HG03196 (cell line): ENCODE results near the gene HOXA10.

Experiments
- ATAC-seq: cut with Tn5 transposase; IDR thresholded peaks from one replicate; pipeline ENCODE4 v1.9.1; 2021; ENCODE audit not compliant: unreplicated experiment

Gene HOXA10

DNA sequence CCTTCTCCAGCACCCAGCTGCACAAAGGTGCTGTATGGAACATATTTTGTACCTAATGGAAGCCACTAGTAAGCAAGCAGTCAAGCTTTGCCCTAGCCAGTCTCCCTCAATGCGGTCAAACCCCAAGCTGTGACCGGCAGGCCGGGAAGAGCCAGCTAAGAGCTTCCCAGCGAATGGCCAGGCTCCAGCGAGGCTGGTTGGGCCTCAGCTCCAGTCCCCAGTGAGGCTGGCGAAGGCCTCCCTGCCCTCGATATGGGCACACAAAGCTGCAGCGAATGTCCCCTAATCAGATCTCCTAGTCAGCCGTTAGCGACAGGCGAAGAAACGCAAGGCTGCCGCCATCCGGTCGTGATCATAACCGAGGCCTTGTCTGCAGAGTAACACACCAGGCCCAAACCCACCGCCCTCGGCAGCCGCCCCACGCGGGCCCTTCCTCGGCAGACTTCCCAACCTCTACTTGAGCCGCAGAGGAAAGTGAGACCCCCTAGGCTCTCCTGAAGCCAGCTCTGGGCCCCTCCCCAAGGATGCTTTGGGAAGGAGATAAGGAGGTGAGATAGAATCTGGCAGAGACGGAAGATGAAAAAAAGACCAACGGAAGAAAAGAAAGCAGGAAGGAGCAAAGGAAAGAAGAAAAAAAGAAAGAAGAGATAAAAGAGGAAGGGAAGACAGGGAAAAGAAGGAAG is 5.7 kb downstream of the HOXA10 start:
- ATAC-seq, result no peak

DNA sequence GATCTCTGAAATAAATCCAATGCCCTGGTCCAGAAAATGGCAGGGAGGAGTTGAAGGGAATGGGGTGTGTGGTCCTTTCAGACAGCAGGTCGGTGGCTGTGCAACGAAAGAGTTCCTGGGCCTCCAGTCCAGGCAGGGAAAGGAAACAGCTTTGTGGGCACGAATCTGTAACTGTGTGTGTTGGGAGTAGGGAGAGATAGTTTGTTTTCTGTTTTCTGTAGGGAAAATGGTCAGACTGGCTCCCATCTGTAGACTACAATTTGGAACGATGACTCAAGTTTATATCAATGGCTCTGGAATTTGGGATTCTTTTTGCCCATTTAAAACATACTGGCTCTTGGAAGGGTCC is 6.2 kb downstream of the HOXA10 start:
- ATAC-seq, result no peak

DNA sequence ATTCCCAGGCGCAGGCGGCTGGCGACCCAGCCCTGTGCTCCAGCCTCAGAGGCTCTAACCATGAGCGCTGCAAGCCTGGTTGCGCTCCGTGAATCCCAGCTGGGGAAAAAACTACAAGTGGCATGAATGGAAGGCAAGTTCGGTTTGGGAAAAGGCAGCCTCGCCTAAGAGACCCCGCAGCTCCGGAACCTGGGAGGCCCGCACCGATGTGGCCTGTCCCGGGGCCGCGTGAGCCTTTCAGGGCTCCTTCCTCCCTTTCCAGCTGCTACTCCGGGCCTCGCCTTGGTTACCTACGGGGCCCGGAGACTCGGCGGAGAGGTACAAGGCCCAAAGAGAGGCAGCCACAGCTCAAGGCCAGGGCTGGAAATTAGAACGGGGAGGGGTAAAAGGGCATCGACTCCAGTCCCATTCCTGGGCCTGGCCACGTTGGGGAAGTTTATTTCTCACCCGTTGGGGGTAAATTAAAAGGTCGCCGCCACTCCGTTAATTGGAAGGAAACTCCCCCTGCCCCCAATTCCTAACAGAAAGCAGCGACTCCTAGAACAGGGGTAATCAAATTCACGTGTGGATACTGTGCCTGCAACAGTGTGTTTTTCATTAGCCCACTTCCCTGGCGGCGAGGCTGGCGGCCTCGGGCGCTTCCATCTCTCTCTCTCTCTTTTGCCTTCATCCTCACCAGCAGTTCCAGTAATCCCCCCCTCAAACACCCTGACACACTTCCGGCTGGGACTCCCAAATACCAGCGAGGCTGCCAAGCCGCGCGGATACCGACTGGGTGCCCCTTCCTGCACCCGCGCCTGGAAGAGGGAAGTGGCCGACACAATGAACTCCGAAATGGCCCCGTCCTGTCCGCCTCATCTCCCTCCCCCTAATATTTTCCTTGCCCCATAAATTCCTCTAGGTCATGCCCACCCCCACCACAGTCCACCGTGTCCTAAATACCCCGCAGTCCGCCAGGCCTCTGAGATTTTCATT is 7.3 kb downstream of the HOXA10 start:
- ATAC-seq, result no peak

DNA sequence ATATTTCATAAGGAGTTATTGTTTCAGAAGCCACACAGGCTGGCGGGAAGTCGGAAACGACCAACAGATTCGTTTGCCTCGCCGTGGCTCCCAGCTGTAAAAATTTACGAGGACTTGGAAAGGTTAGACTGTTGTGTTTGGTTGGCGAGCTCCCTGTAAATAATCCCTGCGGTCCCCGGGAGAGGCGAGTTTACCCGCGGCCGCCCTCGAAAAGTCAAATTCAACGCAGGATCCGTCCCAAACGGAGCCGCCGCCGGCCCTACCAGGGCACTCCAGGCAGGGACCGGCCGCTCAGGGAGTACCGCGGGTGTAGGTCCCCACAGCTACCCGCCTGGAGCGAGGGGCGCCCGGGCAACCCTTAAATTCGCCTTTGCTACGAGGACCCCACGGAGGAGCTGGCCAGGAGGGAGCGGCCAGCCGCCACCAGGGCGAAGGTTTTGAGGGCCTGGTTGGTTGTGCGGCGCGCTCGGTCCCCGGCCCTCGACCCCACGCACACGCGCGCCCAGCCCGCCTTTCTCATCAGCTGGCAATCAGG is 8.1 kb downstream of the HOXA10 start:
- ATAC-seq, result no peak

DNA sequence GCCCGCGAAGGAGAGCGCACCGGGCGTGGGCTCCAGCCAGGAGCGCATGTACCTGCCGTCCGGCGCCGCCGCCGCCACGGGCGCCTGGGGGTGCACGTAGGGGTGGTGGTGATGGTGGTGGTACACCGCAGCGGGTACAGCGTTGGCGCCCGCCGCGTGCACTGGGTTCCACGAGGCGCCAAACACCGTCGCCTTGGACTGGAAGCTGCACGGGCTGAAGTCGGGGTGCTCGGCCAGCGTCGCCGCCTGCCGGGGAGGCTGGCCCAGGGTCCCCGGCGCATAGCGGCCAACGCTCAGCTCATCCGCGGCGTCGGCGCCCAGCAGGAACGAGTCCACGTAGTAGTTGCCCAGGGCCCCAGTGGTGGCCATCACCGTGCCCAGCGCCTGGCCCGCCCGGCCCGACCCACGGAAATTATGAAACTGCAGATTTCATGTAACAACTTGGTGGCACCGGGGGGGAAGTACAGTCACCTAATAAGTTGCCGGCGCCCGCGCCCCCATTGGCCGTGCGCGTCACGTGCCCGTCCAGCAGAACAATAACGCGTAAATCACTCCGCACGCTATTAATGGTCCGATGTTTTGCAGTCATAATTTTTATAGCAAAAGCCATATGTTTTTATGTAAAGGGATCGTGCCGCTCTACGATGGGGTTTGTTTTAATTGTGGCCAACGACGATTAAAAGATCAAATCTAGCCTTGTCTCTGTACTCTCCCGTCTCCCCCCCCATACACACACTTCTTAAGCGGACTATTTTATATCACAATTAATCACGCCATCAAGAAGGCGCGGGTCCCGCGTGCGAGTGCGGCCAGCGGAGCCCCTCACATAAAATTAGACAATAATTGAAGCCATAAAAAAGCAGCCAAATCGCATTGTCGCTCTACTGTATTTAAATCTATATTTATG is 8.8 kb downstream of the HOXA10 start, which contains the start of gene HOXA9:
HOXA9 (minus strand) TSS at position 449 of the 907 bp plus-strand sequence; CDS start at position 369, 80 bp downstream.
- no peak for ATAC-seq

DNA sequence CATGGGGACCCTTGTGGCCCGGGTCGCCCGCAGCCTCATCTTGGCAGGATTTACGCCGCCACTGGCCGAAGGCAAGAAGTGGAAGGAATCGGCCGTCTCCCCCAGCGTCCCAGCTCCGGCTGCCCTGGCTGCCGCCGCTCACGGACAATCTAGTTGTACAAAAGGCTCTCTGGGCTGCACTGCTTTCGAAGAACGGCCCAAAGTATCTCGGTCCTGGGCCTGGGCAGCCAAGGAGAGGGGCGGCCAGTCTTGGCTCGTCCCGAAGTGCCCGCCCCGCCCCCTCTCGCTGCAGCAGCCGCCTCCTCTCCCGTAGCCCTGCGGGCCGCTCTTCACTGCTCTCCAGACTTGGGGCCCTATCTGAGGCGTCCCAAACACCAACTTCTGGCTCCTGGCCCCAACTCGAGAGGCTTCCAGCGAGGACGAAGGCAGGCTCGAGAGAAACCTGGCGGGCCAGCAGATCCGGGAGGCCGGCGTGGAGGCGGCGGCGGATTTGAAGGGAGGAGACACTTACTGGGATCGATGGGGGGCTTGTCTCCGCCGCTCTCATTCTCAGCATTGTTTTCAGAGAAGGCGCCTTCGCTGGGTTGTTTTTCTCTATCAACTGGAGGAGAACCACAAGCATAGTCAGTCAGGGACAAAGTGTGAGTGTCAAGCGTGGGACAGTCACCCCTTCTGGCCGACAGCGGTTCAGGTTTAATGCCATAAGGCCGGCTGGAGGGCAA is 9.6 kb downstream of the HOXA10 start:
- ATAC-seq, result no peak

DNA sequence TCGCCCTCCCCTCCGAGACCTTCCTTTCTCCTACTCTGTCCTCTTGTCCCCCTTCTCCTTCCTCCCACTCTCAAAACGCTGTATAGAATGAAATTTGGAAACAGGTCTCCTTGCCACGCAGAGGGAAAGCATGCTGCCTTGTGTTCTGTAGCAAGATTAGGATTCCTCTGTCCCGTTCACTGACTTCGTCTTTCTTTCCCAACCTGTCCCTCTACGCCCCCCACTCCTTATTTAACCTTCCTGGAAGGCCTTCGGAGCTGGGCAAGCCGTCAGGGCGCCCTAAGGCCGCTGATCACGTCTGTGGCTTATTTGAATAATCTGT is 10.1 kb downstream of the HOXA10 start:
- ATAC-seq, result no peak

DNA sequence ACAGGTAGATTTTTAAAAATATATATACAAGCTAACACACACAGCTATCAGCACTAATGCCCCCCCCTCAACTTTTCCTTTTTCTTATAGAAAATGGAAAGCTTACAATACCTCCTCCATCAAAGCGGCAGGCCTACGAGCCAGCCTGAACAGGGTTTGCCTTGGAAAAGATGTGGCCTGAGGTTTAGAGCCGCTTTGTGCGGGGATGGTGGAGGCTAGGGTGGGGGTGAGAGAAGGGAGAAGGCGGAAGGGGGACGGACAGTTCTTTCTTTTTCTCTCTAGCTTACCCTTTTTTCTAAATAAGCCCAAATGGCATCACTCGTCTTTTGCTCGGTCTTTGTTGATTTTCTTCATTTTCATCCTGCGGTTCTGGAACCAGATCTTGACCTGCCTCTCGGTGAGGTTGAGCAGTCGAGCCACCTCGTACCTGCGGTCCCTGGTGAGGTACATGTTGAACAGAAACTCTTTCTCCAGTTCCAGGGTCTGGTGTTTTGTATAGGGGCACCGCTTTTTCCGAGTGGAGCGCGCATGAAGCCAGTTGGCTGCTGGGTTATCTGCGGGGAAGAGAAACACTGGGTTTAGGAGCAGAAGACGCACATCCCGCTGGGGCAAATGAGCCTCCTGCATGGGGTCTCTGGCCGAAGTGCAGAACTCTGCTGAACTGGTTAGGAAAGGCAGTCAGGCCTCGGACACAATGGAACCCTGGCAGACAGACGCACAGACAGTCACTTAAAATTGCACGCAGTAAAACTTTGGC is 10.7 kb downstream of the HOXA10 start:
- ATAC-seq, result no peak

DNA sequence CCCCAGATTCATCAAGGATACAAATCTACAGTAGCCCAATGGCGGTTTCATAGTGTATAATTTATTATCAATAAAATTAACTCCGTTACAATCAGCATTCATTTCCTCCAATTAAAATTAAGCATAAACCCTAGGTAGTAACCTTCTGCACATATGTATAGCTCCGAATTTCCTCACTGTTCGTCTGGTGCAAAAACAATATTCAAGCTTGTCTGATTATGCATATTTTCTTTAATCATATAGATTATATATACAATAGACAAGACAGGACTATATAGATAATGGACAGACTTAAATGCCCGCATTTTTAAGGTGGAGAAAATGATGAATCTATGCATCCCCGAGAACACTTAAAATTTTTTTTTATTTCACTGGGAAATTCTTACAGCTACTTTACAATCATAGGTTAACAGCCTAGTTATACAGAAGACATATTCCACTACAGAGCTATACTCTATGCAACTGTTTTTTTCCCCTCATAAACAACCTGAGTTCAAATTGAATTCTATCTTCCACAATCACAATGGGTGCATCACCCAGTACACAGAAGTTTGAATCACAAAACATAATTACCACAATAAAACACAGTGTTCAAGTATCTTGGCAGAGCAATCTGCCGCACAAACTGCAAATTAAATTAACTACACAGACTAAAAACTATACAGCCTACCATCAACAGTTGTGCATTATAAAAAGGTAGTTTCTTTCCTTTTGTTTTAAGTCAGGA is 11.4 kb downstream of the HOXA10 start:
- ATAC-seq, result no peak

DNA sequence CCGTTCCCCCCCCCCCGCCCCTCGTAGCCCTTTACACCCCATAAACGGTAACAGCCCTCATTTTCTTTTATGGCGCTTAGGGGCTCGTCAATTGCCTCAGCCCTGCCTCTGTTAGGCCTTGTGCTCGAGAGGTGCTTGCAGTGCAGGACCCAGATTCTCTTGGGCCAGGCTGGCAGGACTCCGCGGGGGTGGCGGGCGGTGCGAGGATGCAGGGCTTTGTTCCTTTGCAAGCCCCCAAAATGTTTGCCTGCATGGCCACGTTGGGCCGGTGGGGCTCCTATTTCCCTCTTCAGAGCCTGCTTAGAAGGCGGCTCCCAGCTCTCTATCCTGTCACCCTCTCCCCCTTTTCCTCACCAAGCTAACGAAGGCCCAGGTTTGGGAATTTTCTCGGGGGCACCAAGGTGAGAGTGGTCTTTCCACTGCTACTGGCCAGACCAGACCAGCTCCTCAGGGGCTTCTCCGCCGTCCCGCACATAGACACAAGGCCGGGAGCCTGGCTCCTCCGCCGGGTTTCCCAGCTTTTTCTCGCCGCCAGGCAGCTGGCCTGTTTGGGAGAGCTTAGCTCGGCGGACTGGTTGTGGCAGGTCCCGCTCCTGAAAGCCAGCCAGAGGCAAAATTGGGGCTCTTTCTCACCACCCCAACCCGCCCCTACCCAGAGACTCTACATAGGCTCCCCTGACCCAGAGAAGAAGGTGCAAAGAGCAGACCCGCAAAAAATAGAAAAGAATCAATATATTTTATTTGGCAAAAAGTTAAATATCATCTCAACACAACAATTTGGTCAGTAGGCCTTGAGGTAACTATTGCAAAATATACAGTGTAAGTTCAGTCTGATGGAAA is 12.2 kb downstream of the HOXA10 start:
- no peak for ATAC-seq

DNA sequence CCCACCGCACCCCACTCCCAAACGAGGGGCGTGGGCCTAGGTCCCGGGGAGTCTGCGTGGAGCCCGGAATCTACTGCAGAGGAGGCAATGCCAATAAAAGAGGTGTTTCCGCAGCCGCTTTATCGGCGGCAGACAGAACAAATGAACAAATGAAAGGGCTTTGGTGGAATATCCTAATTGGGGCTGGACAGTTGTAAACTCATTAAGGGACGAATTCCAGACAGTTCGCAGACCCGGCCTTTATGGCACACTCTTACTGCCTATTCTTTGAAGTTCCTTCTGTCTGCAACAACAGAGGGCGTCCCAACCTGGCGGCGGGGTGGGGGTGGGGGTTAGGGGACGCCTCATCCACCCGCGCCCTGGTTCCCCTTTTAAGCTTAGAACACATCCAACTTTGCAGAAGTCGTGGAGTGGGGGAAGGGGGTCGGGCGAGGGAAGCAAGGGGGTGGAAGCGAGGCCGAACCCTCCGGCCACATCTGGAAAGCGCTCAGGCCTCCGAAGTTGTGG is 12.9 kb downstream of the HOXA10 start:
- no peak for ATAC-seq

DNA sequence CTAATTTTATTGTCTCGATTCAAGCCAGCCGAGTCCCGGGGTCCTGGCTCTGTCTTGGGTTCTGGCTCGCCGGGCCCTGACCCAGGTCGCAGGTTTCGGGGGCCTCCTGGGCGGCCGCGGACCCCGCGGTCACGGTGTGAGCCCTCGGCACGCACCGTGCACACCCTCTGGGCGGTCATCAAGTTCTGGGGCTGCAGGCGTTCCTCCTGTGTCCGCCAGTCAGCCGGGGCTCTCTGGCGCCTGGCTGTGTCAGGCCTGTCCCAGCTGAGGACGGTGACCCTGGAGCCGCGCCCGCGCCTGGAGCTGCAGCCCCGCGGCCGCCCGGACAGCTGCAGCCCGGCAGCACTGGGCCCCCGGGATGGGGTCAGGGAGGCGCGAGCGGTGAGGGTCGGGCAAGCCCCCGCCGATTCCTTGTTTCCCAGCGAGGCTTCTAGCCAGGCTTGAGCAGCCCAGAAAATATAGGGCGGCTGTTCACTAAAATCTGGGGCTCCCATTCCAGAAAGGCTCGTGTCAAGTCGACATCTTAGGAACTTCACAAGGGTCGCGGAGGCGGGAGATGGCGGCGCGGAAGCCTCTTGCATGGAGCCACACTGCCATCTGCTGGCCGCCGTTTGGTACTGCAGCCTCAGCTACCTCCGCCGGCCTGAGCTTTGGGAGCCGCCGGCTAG is 13.4 kb downstream of the HOXA10 start:
- no peak for ATAC-seq

DNA sequence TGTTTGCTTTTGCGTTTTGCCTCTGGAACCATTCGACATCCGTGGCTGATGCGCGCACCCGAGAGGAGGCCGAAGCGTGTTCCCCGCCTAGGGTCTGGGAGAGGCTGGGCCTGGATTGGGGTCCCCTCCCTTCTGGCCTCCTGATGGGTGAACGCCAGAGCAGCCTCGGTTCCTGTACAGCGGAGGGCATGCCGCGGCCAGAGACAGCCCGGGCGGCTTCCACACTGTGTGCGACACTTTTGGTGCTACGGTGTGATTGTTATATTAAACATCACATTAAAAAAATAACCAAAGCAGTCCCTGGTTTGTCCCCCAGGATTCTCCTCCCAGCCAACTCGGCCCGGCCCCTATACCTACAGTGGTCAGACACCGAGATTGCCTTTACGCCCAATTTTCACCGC is 14.0 kb downstream of the HOXA10 start:
- ATAC-seq, result no peak

DNA sequence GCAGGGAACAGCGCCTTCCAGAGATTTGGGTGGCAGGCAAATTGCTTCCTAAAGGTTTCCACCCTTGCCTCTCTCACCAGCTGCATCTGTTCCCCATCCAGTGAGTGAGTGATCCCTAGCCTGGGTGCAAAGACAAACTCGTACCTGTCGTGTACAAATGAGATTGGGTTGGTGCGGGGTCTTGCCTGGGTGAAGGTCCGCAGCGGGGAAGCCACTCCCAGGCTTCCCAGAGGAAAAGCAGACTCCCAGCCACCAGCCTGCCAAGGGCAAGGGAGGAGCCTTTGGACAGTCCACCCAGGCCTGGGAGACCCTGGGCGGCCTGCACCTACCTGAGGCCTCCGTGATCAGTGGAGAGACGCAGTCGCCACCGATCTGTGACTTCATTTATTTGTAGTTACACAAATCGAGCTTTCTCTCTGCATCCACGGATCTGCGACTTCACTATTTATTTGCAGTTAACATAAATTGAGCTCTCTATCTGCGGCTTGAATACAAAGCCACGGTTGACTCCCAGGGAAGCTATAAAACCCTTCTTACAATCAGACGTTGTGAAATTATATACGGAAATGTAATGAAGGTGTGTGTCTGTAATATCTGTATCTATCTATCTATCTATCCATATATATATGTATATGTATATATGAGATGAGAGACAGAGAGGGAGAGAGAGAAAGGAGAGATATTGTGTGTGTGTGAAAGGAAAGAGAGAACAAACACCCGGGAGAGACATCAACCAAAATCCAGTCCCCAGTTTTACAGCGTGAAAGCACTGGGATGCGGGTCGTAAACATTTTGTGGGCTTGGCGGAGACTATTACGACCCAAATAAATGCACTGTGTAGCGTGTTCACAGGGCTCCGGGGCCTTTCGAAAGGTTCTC is 14.6 kb downstream of the HOXA10 start:
- ATAC-seq, result no peak

DNA sequence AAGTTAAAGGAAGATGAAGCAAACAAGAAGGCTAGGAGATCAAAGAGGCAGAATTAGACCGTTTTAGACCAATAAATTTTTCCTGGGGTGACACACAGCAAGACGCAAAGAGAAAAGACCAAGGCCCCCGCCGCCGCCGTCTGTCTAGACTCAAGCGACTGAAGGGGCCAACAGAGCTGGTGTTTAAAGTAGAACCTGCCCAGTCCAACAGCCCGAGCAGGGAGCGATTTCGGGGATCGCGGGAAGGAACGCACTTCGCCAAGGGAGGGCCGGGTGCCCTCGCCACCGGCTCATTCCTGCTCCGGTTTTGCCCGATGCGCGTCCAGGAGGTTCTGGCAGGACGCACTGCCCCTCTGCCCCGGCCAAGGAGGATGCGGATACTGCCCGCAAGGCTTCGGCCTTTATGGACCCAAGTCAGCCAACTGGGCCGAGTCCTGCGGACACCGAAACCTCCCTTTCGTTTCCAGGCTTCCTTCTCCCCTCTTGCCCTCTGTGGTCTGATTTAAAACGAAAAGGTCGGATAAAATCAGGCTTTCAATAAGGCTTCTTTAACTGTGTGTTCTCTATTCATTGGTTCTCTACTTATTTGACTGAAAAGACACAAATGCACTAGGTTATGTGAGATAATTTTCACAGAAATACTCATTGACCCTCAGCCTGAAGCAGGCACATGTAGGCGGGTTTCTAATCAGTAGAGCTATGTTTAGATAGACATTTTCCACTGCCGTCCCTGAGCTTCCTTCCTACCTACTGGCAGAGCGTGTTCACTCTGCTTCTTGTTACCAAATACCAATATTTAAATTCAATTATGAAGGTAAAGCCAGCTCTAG is 15.5 kb downstream of the HOXA10 start:
- ATAC-seq, result no peak
